A549 (cell line): ENCODE results near the gene RPL13. TPM values are rescaled to one million over a fixed set of nuclear protein-coding genes. Genes with fewer than 3 reads are reported as not detected.
A peak's percentile ranks its signal among the peaks of the same experiment; 100 is the strongest.

Experiments used
- ATAC-seq, 2 experiments: fragments of 200-7000 bp in 1 of 2; fragments of >200 bp in 1 of 2; cut with Nextera tagmentation in 1 of 2; cut with Tn5 transposase in 1 of 2; 3 replicates each; pipeline versions ENCODE4 v1.8.0 to v1.9.1; 2018 to 2020; ENCODE audit warnings: mild to moderate bottlenecking in 1 of 2, moderate library complexity in 1 of 2
- CTCF ChIA-PET: fragments of 300-600 bp; sonication (Branson Sonifier 250); formaldehyde crosslinking; extraction: SDS; loops from one replicate; lab custom pipeline; 2021; ENCODE audit warnings: antibody characterized with exemption, inconsistent platforms; lab: Yijun Ruan, JAX
- POLR2A ChIA-PET: fragments of 350-600 bp; formaldehyde crosslinking; extraction: SDS; loops from one replicate; lab custom pipeline; 2021; ENCODE audit warnings: antibody characterized with exemption, inconsistent platforms; lab: Yijun Ruan, JAX
- DNase-seq, 2 experiments: peaks; one replicate each; pipeline versions ENCODE4 v3.0.0 to v3.0.0-alpha.2; 2011 to 2016; ENCODE audit warnings: low read depth in 1 of 2, low spot score in 1 of 2
- FAIRE-seq: peaks from 2 replicates; lab custom pipeline; 2011; peaks lifted over from hg19 to GRCh38; lab: Jason Lieb, UNC
- H3K27ac ChIP-seq, 2 experiments: fragments of >200 bp; sonication (Bioruptor Twin); formaldehyde crosslinking; 3 replicates each; pipeline ENCODE4 v1.5.1; 2016 to 2017
- H3K4me1 ChIP-seq: fragments of >200 bp; sonication (Bioruptor Twin); formaldehyde crosslinking; 3 replicates; pipeline ENCODE4 v1.6.1; 2016
- H3K4me2 ChIP-seq: fragments of >200 bp; sonication (Bioruptor Twin); formaldehyde crosslinking; 3 replicates; pipeline ENCODE4 v1.6.1; 2016
- H3K4me3 ChIP-seq: fragments of >200 bp; sonication (Bioruptor Twin); formaldehyde crosslinking; 3 replicates; pipeline ENCODE4 v1.5.1; 2016
- H3K9me3 ChIP-seq: fragments of >200 bp; sonication (Bioruptor Twin); formaldehyde crosslinking; 3 replicates; pipeline ENCODE4 v1.6.1; 2016
- CBX2 ChIP-seq: fragments of 200-600 bp; sonication (generic); IDR thresholded peaks from 2 replicates; pipeline ENCODE4 v1.6.1; 2016; ENCODE audit warnings: low read depth, mild to moderate bottlenecking, borderline replicate concordance
- EHF ChIP-seq: fragments of 250-450 bp; sonication (Bioruptor Pico); IDR thresholded peaks from 2 replicates; pipeline ENCODE4 v1.5.0; 2020; ENCODE audit warnings: mild to moderate bottlenecking
- EHMT2 ChIP-seq: fragments of 200-600 bp; sonication (generic); IDR thresholded peaks from 2 replicates; pipeline ENCODE4 v1.6.1; 2016; ENCODE audit warnings: antibody characterized with exemption, low read depth, mild to moderate bottlenecking, moderate library complexity
- FOSB ChIP-seq: fragments of 250-450 bp; sonication (Bioruptor Pico); IDR thresholded peaks from 2 replicates; pipeline ENCODE4 v1.5.0; 2020; ENCODE audit warnings: mild to moderate bottlenecking, moderate library complexity
- FOSL2 ChIP-seq, 2 experiments: fragments of 450-650 bp in 1 of 2; fragments of >200 bp in 1 of 2; sonication (Bioruptor Twin) in 1 of 2; formaldehyde crosslinking; IDR thresholded peaks; 2 replicates each; pipeline versions ENCODE4 v1.5.0 to v1.6.1; 2016 to 2020; ENCODE audit warnings: mild to moderate bottlenecking in 1 of 2, moderate library complexity in 1 of 2
- GATA3 ChIP-seq: IDR thresholded peaks from 2 replicates; pipeline ENCODE4 v1.6.1; 2012; ENCODE audit warnings: borderline replicate concordance
- HOXB13 ChIP-seq: fragments of 250-450 bp; sonication (Bioruptor Pico); IDR thresholded peaks from 2 replicates; pipeline ENCODE4 v1.5.0; 2020; ENCODE audit warnings: low read depth, mild to moderate bottlenecking, moderate library complexity
- JUN ChIP-seq, 2 experiments: fragments of >200 bp; sonication (Bioruptor Twin); formaldehyde crosslinking; IDR thresholded peaks; 2 replicates in 1 of 2; 3 replicates in 1 of 2; pipeline ENCODE4 v1.6.1; 2016 to 2017
- KDM5A ChIP-seq: fragments of 200-600 bp; sonication (generic); IDR thresholded peaks from 2 replicates; pipeline ENCODE4 v1.6.1; 2016; ENCODE audit warnings: antibody characterized with exemption, mild to moderate bottlenecking
- MAFK ChIP-seq: fragments of 450-650 bp; IDR thresholded peaks from 2 replicates; pipeline ENCODE4 v1.6.1; 2014; ENCODE audit not compliant: partially characterized antibody
- MAZ ChIP-seq: fragments of 150-350 bp; IDR thresholded peaks from 2 replicates; pipeline ENCODE4 v1.6.1; 2014; ENCODE audit warnings: antibody characterized with exemption, low read depth, low read length, borderline replicate concordance
- POLR2A ChIP-seq: IDR thresholded peaks from 2 replicates; pipeline ENCODE4 v1.6.1; 2012; ENCODE audit warnings: mild to moderate bottlenecking, low read length
- RARB ChIP-seq: fragments of 250-450 bp; sonication (Bioruptor Pico); IDR thresholded peaks from 2 replicates; pipeline ENCODE4 v1.8.0; 2021; ENCODE audit warnings: mild to moderate bottlenecking, moderate library complexity
- RNF2 ChIP-seq: fragments of 200-600 bp; sonication (generic); IDR thresholded peaks from 2 replicates; pipeline ENCODE4 v1.6.1; 2016; ENCODE audit warnings: low read depth, mild to moderate bottlenecking, antibody characterized with exemption, moderate library complexity, borderline replicate concordance
- SMC3 ChIP-seq: fragments of >200 bp; sonication (Bioruptor Twin); formaldehyde crosslinking; IDR thresholded peaks from 3 replicates; pipeline ENCODE4 v1.6.1; 2018; ENCODE audit warnings: inconsistent platforms
- TFCP2L1 ChIP-seq: fragments of 250-450 bp; sonication (Bioruptor Pico); IDR thresholded peaks from 2 replicates; pipeline ENCODE4 v1.5.0; 2021; ENCODE audit warnings: mild to moderate bottlenecking
- ZC3H11A ChIP-seq: fragments of 450-650 bp; IDR thresholded peaks from 2 replicates; pipeline ENCODE4 v1.6.1; 2014; ENCODE audit warnings: antibody characterized with exemption, mild to moderate bottlenecking
- WGBS: methylation state at CpG from one replicate; pipeline ENCODE4 v1.1.6; 2017; ENCODE audit errors: missing lambda C conversion rate; 5-methylcytosine and 5-hydroxymethylcytosine counted together
- polyA plus RNA-seq, 4 experiments: library from polyadenylated mRNA; depleted of rRNA in 3 of 4; stranded (reverse); fragments of >200 nt; fragmentation: RNase III in 1 of 4; extraction: RNeasy Plus Mini Kit Qiagen cat#74134 plus additional on column Dnase treatment in 1 of 4; gene quantifications; 2 replicates in 3 of 4; 3 replicates in 1 of 4; pipeline ENCODE4 v1.2.3, GENCODE V29; 2011 to 2017
- TF ChIP-seq, protein P1 (sequence below): IDR thresholded peaks from 2 replicates; pipeline ENCODE4 v1.6.1; 2012
- TF ChIP-seq, protein P2 (sequence below): IDR thresholded peaks from 2 replicates; pipeline ENCODE4 v1.6.1; 2012
- TF ChIP-seq, protein P3 (sequence below): fragments of >200 bp; sonication (Bioruptor Twin); formaldehyde crosslinking; IDR thresholded peaks from 3 replicates; pipeline ENCODE4 v1.6.1; 2016
- TF ChIP-seq, protein P4 (sequence below): fragments of >200 bp; sonication (Bioruptor Twin); formaldehyde crosslinking; IDR thresholded peaks from 2 replicates; pipeline ENCODE4 v1.6.1; 2016
- TF ChIP-seq, protein P5 (sequence below): fragments of 250-450 bp; sonication (Bioruptor Pico); IDR thresholded peaks from 2 replicates; pipeline ENCODE4 v1.5.0; 2021; ENCODE audit warnings: mild to moderate bottlenecking, moderate library complexity, borderline replicate concordance

RPL13 gene
- polyA plus RNA-seq, 2 of the 4 experiments (the other 2 are of a cell fraction) = 2,911 to 3,044 TPM

DNA sequence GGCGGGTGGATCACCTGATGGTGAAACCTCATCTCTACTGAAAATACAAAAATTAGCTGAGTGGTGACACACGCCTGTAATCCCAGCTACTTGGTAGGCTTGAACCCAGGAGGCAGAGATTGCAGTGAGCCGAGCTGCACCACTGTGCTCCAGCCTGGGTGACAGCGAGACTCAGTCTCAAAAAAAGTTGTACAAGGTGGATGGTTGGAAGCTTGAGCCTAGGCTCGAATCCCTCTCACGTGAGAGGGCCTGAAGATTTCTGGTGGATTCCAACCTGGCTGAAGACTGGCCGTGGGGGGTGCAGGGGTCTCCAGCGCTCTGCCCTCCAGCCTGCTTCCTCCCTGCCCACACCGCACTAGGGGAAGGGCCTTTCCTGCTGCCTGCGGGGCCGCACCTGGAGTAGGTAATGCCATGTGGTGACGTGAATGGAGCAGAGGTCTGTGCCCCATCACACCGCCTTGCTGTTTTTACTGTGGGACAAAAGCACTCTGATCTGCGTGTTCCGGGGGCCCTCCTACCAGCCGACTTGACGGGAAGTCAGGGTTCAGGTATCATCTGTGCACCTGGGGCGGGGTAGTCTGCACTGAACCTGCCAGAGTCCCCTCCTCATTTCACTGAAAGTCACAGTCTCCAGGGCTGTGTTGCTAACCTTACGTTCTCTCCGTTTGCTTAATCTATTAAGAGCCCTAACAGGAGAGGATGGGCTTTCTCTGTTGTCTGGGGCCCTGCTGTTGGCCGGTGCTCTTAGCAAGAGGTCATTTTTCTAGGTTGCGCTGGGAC lies 4.2 kb downstream of the RPL13 start:
- peak overlapping the region; percentile 99 for H3K4me2 ChIP-seq
- 65% methylated on average over 20 of the region's 22 CpGs for WGBS
- no peaks in the 10 kb centered on the region for H3K9me3 ChIP-seq
- peak overlapping the region; percentile 37 to 96; a peak in 3 of 6 replicates for H3K27ac ChIP-seq
- TF ChIP-seq MAFK (no peak), JUN (IDR thresholded peaks at IDR 0.05) (peak in 1 of 2 experiments; percentile 5; a peak in 4 of 5 replicates), POLR2A (0 out of 2 replicates have a peak, but pooled peaks have one; percentile 22), EHMT2 (no peak), FOSB (CRISPR knock-in tag) (peak; percentile 27), CBX2 (no peak), RNF2 (no peak), EHF (CRISPR knock-in tag) (0 out of 2 replicates have a peak, but pooled peaks have one; percentile 40), SMC3 (no peak), TFCP2L1 (CRISPR knock-in tag) (peak; percentile 68; the same call in 1 of the 2 replicates), RARB (CRISPR knock-in tag) (no peak)
- TF ChIP-seq, protein P1, sequence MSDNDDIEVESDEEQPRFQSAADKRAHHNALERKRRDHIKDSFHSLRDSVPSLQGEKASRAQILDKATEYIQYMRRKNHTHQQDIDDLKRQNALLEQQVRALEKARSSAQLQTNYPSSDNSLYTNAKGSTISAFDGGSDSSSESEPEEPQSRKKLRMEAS = peak; percentile 16; the same call in 1 of the 2 replicates
- TF ChIP-seq, protein P2, sequence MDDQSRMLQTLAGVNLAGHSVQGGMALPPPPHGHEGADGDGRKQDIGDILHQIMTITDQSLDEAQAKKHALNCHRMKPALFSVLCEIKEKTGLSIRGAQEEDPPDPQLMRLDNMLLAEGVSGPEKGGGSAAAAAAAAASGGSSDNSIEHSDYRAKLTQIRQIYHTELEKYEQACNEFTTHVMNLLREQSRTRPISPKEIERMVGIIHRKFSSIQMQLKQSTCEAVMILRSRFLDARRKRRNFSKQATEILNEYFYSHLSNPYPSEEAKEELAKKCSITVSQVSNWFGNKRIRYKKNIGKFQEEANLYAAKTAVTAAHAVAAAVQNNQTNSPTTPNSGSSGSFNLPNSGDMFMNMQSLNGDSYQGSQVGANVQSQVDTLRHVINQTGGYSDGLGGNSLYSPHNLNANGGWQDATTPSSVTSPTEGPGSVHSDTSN = peak; percentile 69
- TF ChIP-seq, protein P3, sequence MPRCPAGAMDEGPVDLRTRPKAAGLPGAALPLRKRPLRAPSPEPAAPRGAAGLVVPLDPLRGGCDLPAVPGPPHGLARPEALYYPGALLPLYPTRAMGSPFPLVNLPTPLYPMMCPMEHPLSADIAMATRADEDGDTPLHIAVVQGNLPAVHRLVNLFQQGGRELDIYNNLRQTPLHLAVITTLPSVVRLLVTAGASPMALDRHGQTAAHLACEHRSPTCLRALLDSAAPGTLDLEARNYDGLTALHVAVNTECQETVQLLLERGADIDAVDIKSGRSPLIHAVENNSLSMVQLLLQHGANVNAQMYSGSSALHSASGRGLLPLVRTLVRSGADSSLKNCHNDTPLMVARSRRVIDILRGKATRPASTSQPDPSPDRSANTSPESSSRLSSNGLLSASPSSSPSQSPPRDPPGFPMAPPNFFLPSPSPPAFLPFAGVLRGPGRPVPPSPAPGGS = peak; percentile 77; the same call in 2 of the 3 replicates
- POLR2A ChIA-PET = interaction anchor here (0.9 to 1.4 kb wide), 2 partner anchors 16 to 69 kb away, joined by 3 read pairs; no protein-coding TSS in a partner anchor
- peaks cover 40% of the 10 kb centered on the region for H3K4me1 ChIP-seq
- CTCF ChIA-PET = interaction anchor here (1.0 to 4.9 kb wide), 11 partner anchors 9 to 78 kb away, joined by 3 to 25 read pairs (median 5); partner anchors contain the start of gene CPNE7
- H3K4me3 ChIP-seq = peak overlapping the region; percentile 99; the same call in 2 of the 3 replicates
- no peak for DNase-seq
- no peak; a peak in 1 of 6 replicates for ATAC-seq
- FAIRE-seq = no peak

DNA sequence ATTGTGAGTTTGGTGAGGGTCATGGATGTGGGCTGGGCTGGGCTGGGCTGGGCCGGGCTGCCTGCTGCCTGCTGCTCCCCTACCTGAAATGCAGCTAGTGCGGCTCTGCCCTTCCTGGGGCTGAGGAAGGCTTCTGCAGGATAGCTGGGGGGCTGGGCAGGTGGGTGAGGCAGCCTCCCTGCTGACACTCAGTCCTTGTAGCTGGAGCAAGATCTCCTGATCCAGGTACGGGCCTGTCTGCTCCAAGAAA lies 4.7 kb downstream of the RPL13 start:
- WGBS = 26% methylated on average over 3 of the region's 3 CpGs
- POLR2A ChIA-PET = interaction anchor here (0.5 to 1.4 kb wide), 3 partner anchors 16 to 55 kb away, joined by 3 read pairs; no protein-coding TSS in a partner anchor
- Histone ChIP-seq H3K4me3 (peak overlapping the region; percentile 99; the same call in 1 of the 3 replicates), H3K4me1 (peaks cover 39% of the 10 kb centered on the region), H3K27ac (peak overlapping the region; percentile 37 to 96; a peak in 4 of 6 replicates), H3K4me2 (peak overlapping the region; percentile 99), H3K9me3 (no peaks in the 10 kb centered on the region)
- ATAC-seq = peak; percentile 15 to 17
- no peak for FAIRE-seq
- peak in 1 of 2 experiments; percentile 64 for DNase-seq
- TF ChIP-seq GATA3 = peak; percentile 22; the same call in 1 of the 2 replicates
- no peak for TF ChIP-seq HOXB13 (CRISPR knock-in tag)
- CTCF ChIA-PET = interaction anchor here (0.9 to 4.9 kb wide), 13 partner anchors 8 to 135 kb away, joined by 3 to 25 read pairs (median 5); partner anchors contain the start of gene CPNE7

DNA sequence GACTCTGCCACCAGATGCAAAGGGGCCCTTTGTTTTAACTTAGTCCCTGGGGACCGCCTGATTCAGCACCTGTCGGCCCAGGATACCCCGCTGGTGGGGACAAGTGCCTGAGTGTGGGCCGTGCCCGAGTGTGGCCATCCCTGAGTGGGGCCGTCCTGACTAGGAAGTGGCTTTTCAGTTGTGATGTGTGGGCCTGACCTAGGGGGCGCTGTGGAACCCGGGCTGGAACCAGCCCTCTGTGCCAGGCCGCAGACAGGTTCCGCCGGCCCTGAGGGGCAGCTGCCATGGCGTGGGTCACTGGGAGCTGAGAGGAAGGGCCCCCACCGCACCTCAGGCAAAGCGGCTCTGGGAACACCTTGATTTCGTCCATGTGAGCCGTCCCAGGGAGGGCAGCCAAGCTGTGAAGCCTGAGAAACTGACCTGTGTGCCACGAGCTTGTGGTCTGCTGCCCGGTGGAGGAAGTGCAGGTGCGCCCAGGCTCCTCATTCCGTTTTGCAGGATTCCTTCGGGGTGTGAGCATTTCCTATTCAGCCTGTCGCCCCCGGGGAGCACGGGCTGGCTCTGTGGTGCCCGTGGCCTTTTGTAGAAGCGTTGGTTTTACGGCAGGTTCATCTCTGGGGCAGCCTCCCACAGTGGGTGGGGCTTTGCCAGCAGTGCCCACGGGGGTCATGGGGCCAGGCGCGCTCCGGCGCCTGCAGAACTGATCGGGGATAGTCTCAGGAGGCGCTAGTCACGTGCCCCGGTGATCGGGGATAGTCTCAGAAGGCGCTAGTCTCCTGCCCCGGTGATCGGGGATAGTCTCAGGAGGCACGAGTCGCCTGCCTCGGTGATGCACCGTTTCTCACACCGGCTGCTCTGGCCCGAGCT lies 5.3 kb downstream of the RPL13 start:
- peak overlapping the region; percentile 99 for H3K4me2 ChIP-seq
- ChIA-PET CTCF (interaction anchor here (0.6 to 4.9 kb wide), 16 partner anchors 8 to 134 kb away, joined by 3 to 25 read pairs (median 4); partner anchors contain the start of gene CPNE7), POLR2A (interaction anchor here (0.5 to 1.4 kb wide), 5 partner anchors 15 to 67 kb away, joined by 3 to 5 read pairs (median 3); no protein-coding TSS in a partner anchor)
- no peaks in the 10 kb centered on the region for H3K9me3 ChIP-seq
- FAIRE-seq (no peak), DNase-seq (peak; percentile 50 to 74), ATAC-seq (peak; percentile 45 to 60)
- peaks cover 39% of the 10 kb centered on the region for H3K4me1 ChIP-seq
- WGBS = 29% methylated on average over 36 of the region's 46 CpGs
- peak overlapping the region; percentile 99; the same call in 1 of the 3 replicates for H3K4me3 ChIP-seq
- H3K27ac ChIP-seq = peak overlapping the region; percentile 37 to 96; a peak in 5 of 6 replicates
- TF ChIP-seq MAZ (no peak), KDM5A (no peak), ZC3H11A (no peak), FOSL2 (IDR thresholded peaks at IDR 0.05) (no peak), FOSL2 (CRISPR knock-in tag; IDR thresholded peaks at IDR 0.05) (peak; percentile 2; the same call in 1 of the 2 replicates)
- TF ChIP-seq, protein P4, sequence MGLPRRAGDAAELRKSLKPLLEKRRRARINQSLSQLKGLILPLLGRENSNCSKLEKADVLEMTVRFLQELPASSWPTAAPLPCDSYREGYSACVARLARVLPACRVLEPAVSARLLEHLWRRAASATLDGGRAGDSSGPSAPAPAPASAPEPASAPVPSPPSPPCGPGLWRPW = no peak
- TF ChIP-seq, protein P5, sequence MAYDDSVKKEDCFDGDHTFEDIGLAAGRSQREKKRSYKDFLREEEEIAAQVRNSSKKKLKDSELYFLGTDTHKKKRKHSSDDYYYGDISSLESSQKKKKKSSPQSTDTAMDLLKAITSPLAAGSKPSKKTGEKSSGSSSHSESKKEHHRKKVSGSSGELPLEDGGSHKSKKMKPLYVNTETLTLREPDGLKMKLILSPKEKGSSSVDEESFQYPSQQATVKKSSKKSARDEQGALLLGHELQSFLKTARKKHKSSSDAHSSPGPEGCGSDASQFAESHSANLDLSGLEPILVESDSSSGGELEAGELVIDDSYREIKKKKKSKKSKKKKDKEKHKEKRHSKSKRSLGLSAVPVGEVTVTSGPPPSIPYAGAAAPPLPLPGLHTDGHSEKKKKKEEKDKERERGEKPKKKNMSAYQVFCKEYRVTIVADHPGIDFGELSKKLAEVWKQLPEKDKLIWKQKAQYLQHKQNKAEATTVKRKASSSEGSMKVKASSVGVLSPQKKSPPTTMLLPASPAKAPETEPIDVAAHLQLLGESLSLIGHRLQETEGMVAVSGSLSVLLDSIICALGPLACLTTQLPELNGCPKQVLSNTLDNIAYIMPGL = peak; percentile 55
